WI38 (cell line): Measurements from ENCODE around the gene CFAP157.

Experiments
- H3K4me3 ChIP-seq: 2 replicates; pipeline ENCODE4 v1.5.1; 2011; ENCODE audit warnings: low read depth, mild to moderate bottlenecking, control low read depth, low read length
- CTCF ChIP-seq: IDR thresholded peaks from 2 replicates; pipeline ENCODE4 v1.5.1; 2012; ENCODE audit warnings: low read depth, mild to moderate bottlenecking, control low read depth, low read length

CFAP157 gene

GRCh38 chr9:127667127-127667844 lies 39.5 kb upstream of the CFAP157 start:
- TF ChIP-seq CTCF, result no peak
- no peak overlapping the region for H3K4me3 ChIP-seq

GRCh38 chr9:127667906-127668305 lies 38.9 kb upstream of the CFAP157 start:
- H3K4me3 ChIP-seq, result no peak overlapping the region

GRCh38 chr9:127673234-127673633 lies 33.6 kb upstream of the CFAP157 start:
- H3K4me3 ChIP-seq, result no peak overlapping the region
- TF ChIP-seq CTCF, result no peak

More at GRCh38 chr9:127667906-127668305, 38.9 kb upstream of the CFAP157 start:
- TF ChIP-seq CTCF, result no peak

GRCh38 chr9:127676638-127677037 lies 30.1 kb upstream of the CFAP157 start:
- no peak for TF ChIP-seq CTCF
- no peak overlapping the region for H3K4me3 ChIP-seq

- TF ChIP-seq CTCF, result no peak
- no peak overlapping the region for H3K4me3 ChIP-seq
Measured at GRCh38 chr9:127679506-127679905, 27.3 kb upstream of the CFAP157 start.

GRCh38 chr9:127680226-127680625 lies 26.6 kb upstream of the CFAP157 start:
- H3K4me3 ChIP-seq, result no peak overlapping the region
- TF ChIP-seq CTCF, result no peak

- no peak for TF ChIP-seq CTCF
- no peak overlapping the region for H3K4me3 ChIP-seq
Measured at GRCh38 chr9:127680846-127681245, 25.9 kb upstream of the CFAP157 start.
